DMS53 (cell line): ENCODE results near the gene TSHZ1.

Experiments used
- DNase-seq: peaks from one replicate; lab custom pipeline; 2025; lab: John Stamatoyannopoulos, UW

The TSHZ1 gene

GRCh38 chr18:75269124-75269680 lies 58.6 kb downstream of the TSHZ1 start:
- no peak for DNase-seq

- DNase-seq: no peak
Observed at GRCh38 chr18:75269696-75270095, 59.1 kb downstream of the TSHZ1 start.

GRCh38 chr18:75271952-75272351 lies 61.4 kb downstream of the TSHZ1 start:
- no peak for DNase-seq

GRCh38 chr18:75273817-75274216 lies 63.2 kb downstream of the TSHZ1 start:
- no peak for DNase-seq

- no peak for DNase-seq
Observed at GRCh38 chr18:75275226-75275625, 64.6 kb downstream of the TSHZ1 start.

GRCh38 chr18:75276818-75277609 lies 66.4 kb downstream of the TSHZ1 start:
- DNase-seq: no peak

GRCh38 chr18:75277610-75277928 lies 67.0 kb downstream of the TSHZ1 start:
- no peak for DNase-seq

- no peak for DNase-seq
Observed at GRCh38 chr18:75279381-75279780, 68.8 kb downstream of the TSHZ1 start.

GRCh38 chr18:75280427-75281280 lies 70.1 kb downstream of the TSHZ1 start:
- DNase-seq: no peak

GRCh38 chr18:75282746-75283145 lies 72.1 kb downstream of the TSHZ1 start:
- DNase-seq: no peak

- no peak for DNase-seq
Observed at GRCh38 chr18:75283731-75284130, 73.1 kb downstream of the TSHZ1 start.

- DNase-seq: no peak
Observed at GRCh38 chr18:75284566-75284965, 74.0 kb downstream of the TSHZ1 start.

GRCh38 chr18:75285876-75286275 lies 75.3 kb downstream of the TSHZ1 start:
- no peak for DNase-seq

GRCh38 chr18:75287006-75287405 lies 76.4 kb downstream of the TSHZ1 start:
- DNase-seq: no peak

GRCh38 chr18:75287700-75288099 lies 77.1 kb downstream of the TSHZ1 start:
- DNase-seq: no peak

- no peak for DNase-seq
Observed at GRCh38 chr18:75289761-75290160, 79.2 kb downstream of the TSHZ1 start.

GRCh38 chr18:75290737-75291358 lies 80.3 kb downstream of the TSHZ1 start:
- DNase-seq: peak; percentile 41

- DNase-seq: no peak
Observed at GRCh38 chr18:75291460-75291859, 80.9 kb downstream of the TSHZ1 start.

- DNase-seq: peak; percentile 92
Observed at GRCh38 chr18:75293591-75293990, 83.0 kb downstream of the TSHZ1 start.

GRCh38 chr18:75297731-75298130 lies 87.1 kb downstream of the TSHZ1 start:
- DNase-seq: no peak

- no peak for DNase-seq
Observed at GRCh38 chr18:75304678-75305557, 94.3 kb downstream of the TSHZ1 start.

GRCh38 chr18:75305984-75306383 lies 95.4 kb downstream of the TSHZ1 start:
- DNase-seq: no peak
